GM04504 (cell line): ENCODE data around the gene CACNA1S.

ENCODE experiments used
- DNase-seq: peaks from one replicate; pipeline ENCODE4 v3.0.0-alpha.2; 2012; ENCODE audit warnings: low read depth

The CACNA1S gene

GRCh38 chr1:201013031-201013485, 99.2 kb downstream of the CACNA1S start:
- DNase-seq = no peak

- DNase-seq = no peak
Measured at GRCh38 chr1:201011616-201012015, 100.6 kb downstream of the CACNA1S start.

GRCh38 chr1:201009962-201010645, 102.1 kb downstream of the CACNA1S start:
- DNase-seq = no peak

- DNase-seq = no peak
Measured at GRCh38 chr1:201008666-201009360, 103.4 kb downstream of the CACNA1S start.

- no peak for DNase-seq
Measured at GRCh38 chr1:201007481-201007880, 104.7 kb downstream of the CACNA1S start.

- DNase-seq = no peak
Measured at GRCh38 chr1:201006450-201006849, 105.8 kb downstream of the CACNA1S start.

- no peak for DNase-seq
Measured at GRCh38 chr1:201004732-201005131, 107.5 kb downstream of the CACNA1S start.

GRCh38 chr1:201004154-201004553, 108.1 kb downstream of the CACNA1S start:
- DNase-seq = no peak

- no peak for DNase-seq
Measured at GRCh38 chr1:201002510-201002909, 109.7 kb downstream of the CACNA1S start.

- DNase-seq = no peak
Measured at GRCh38 chr1:201001962-201002361, 110.3 kb downstream of the CACNA1S start.

GRCh38 chr1:201000391-201000790, 111.8 kb downstream of the CACNA1S start:
- DNase-seq = no peak

- no peak for DNase-seq
Measured at GRCh38 chr1:200999667-201000066, 112.6 kb downstream of the CACNA1S start.

- DNase-seq = no peak
Measured at GRCh38 chr1:200998323-200998722, 113.9 kb downstream of the CACNA1S start.

- no peak for DNase-seq
Measured at GRCh38 chr1:200992382-200993048, 119.7 kb downstream of the CACNA1S start.

GRCh38 chr1:200991097-200991614, 121.1 kb downstream of the CACNA1S start:
- no peak for DNase-seq

GRCh38 chr1:200990114-200990513, 122.1 kb downstream of the CACNA1S start:
- DNase-seq = no peak
